OCI-LY7 (cell line): ENCODE measurements around the gene RNF175. TPM values are rescaled to one million over a fixed set of nuclear protein-coding genes. Genes with fewer than 3 reads are reported as not detected.

Experiments
- BruUV-seq: library from RNA; stranded (reverse); fragments of 400-500 nt; replicated peaks from 2 replicates; lab custom pipeline; 2021; lab: Mats Ljungman, UMichigan
- CTCF ChIA-PET: fragments of 300-600 bp; sonication (Branson Sonifier 250); formaldehyde crosslinking; loops from one replicate; lab custom pipeline; 2022; ENCODE audit warnings: antibody characterized with exemption; ENCODE audit not compliant: unreplicated experiment; lab: Charles Lee
- POLR2A ChIA-PET: fragments of 300-600 bp; sonication (Branson Sonifier 250); formaldehyde crosslinking; loops from one replicate; lab custom pipeline; 2022; ENCODE audit warnings: antibody characterized with exemption; lab: Charles Lee
- DNase-seq: peaks from one replicate; pipeline ENCODE4 v3.0.0-alpha.2; 2015; ENCODE audit warnings: low spot score
- H2AFZ ChIP-seq: fragments of 200-600 bp; sonication (generic), shearing (Covaris generic); 2 replicates; pipeline ENCODE4 v1.6.1; 2014; ENCODE audit warnings: mild to moderate bottlenecking, antibody characterized with exemption, low read length, moderate library complexity
- H3K27ac ChIP-seq: fragments of 200-600 bp; sonication (generic); 2 replicates; pipeline ENCODE4 v1.5.1; 2014; ENCODE audit warnings: mixed run types, low read depth, mild to moderate bottlenecking, moderate library complexity, low read length, inconsistent platforms; ENCODE audit not compliant: poor library complexity, severe bottlenecking
- H3K36me3 ChIP-seq: fragments of 200-600 bp; sonication (generic); 2 replicates; pipeline ENCODE4 v1.6.1; 2014; ENCODE audit warnings: mild to moderate bottlenecking, antibody characterized with exemption, low read length, moderate library complexity, mixed read lengths; ENCODE audit not compliant: insufficient read depth
- H3K4me1 ChIP-seq: fragments of 200-600 bp; sonication (generic); 2 replicates; pipeline ENCODE4 v1.5.1; 2014; ENCODE audit warnings: mild to moderate bottlenecking, low read length; ENCODE audit not compliant: insufficient read depth, poor library complexity, severe bottlenecking
- H3K4me2 ChIP-seq: fragments of 200-600 bp; sonication (generic); 2 replicates; pipeline ENCODE4 v1.6.1; 2014; ENCODE audit warnings: mild to moderate bottlenecking, low read length
- H3K4me3 ChIP-seq: fragments of 200-600 bp; sonication (generic); 2 replicates; pipeline ENCODE4 v1.5.1; 2014; ENCODE audit warnings: mild to moderate bottlenecking, low read depth, low read length; ENCODE audit not compliant: poor library complexity, severe bottlenecking
- H3K79me2 ChIP-seq: fragments of 200-600 bp; sonication (generic); 2 replicates; pipeline ENCODE4 v1.6.1; 2016; ENCODE audit warnings: low read depth, mild to moderate bottlenecking, low read length, moderate library complexity, mixed read lengths; ENCODE audit not compliant: insufficient read depth
- H3K9me2 ChIP-seq: fragments of 200-600 bp; sonication (generic); 2 replicates; pipeline ENCODE4 v1.6.1; 2016; ENCODE audit warnings: mild to moderate bottlenecking, low read length, mixed read lengths; ENCODE audit not compliant: insufficient read depth
- H3K9me3 ChIP-seq: fragments of 200-600 bp; sonication (generic); 2 replicates; pipeline ENCODE4 v1.6.1; 2014; ENCODE audit warnings: mild to moderate bottlenecking, mixed run types, low read length, mixed read lengths
- H4K20me1 ChIP-seq: fragments of 200-600 bp; sonication (generic); 2 replicates; pipeline ENCODE4 v1.6.1; 2014; ENCODE audit warnings: mild to moderate bottlenecking, antibody characterized with exemption, low read length, moderate library complexity, mixed read lengths; ENCODE audit not compliant: insufficient read depth
- CTCF ChIP-seq: fragments of 200-600 bp; sonication (generic); conservative IDR thresholded peaks from 2 replicates; pipeline ENCODE4 v1.5.1; 2014; ENCODE audit warnings: mild to moderate bottlenecking, antibody characterized with exemption, low read length, moderate library complexity, mixed read lengths
- EZH2phosphoT487 ChIP-seq: fragments of 200-600 bp; sonication (generic); IDR thresholded peaks from 2 replicates; pipeline ENCODE4 v1.6.1; 2018; ENCODE audit warnings: low read depth, borderline replicate concordance, mild to moderate bottlenecking, mixed run types, antibody characterized with exemption, low read length, moderate library complexity, mixed read lengths
- intact Hi-C: fragments of 100-400 bp; cut with micrococcal nuclease; formaldehyde crosslinking; loops from one replicate; pipeline ENCODE4 v1.10.0; 2022; ENCODE audit not compliant: unreplicated experiment
- total RNA-seq, 2 experiments: library from RNA; depleted of rRNA in 1 of 2; stranded (reverse); fragments of >200 nt in 1 of 2; shearing (Covaris generic) in 1 of 2; gene quantifications; 2 replicates each; pipeline ENCODE4 v1.2.3, GENCODE V29; 2014 to 2022

The RNF175 gene
- total RNA-seq, 2 experiments from 2014 or later = 0.25 TPM; not detected in 1

GRCh38 chr4:153729895-153730294, 29.9 kb downstream of the RNF175 start:
- ChIA-PET CTCF (no interaction called here), POLR2A (interaction anchor here (0.6 to 1.7 kb wide), 5 partner anchors 8 to 1506 kb away, joined by 3 to 6 read pairs (median 3); no protein-coding TSS in a partner anchor)
- Histone ChIP-seq H3K4me2 (no peak overlapping the region), H3K4me3 (no peak overlapping the region), H3K9me3 (no peaks in the 10 kb centered on the region), H3K9me2 (no peaks in the 10 kb centered on the region), H3K27ac (no peak overlapping the region), H2AFZ (no peak overlapping the region), H3K36me3 (no peaks in the 10 kb centered on the region), H3K79me2 (no peaks in the 10 kb centered on the region), H3K4me1 (peaks cover 42% of the 10 kb centered on the region), H4K20me1 (no peaks in the 10 kb centered on the region)
- BruUV-seq = no TSS peak
- DNase-seq = no peak
- intact Hi-C loops = no loop called here
- no peak for TF ChIP-seq EZH2phosphoT487
- TF ChIP-seq CTCF = no peak

- TF ChIP-seq EZH2phosphoT487 = no peak
- TF ChIP-seq CTCF = no peak
- peak overlapping the region; percentile 76; the same call in 1 of the 2 replicates for H2AFZ ChIP-seq
- H3K4me3 ChIP-seq = no peak overlapping the region
- H3K79me2 ChIP-seq = no peaks in the 10 kb centered on the region
- H3K4me2 ChIP-seq = peak overlapping the region; percentile 25; the same call in 1 of the 2 replicates
- no peaks in the 10 kb centered on the region for H3K36me3 ChIP-seq
- ChIA-PET CTCF (interaction anchor here (0.6 kb wide), 1 partner anchor 34 kb away, joined by 3 read pairs; no protein-coding TSS in a partner anchor), POLR2A (interaction anchor here (0.5 to 1.3 kb wide), 4 partner anchors 14 to 708 kb away, joined by 3 read pairs; no protein-coding TSS in a partner anchor)
- peak; percentile 32 for DNase-seq
- no peaks in the 10 kb centered on the region for H4K20me1 ChIP-seq
- intact Hi-C loops = no loop called here
- peaks cover 42% of the 10 kb centered on the region for H3K4me1 ChIP-seq
- no TSS peak for BruUV-seq
- no peaks in the 10 kb centered on the region for H3K9me3 ChIP-seq
- no peaks in the 10 kb centered on the region for H3K9me2 ChIP-seq
- H3K27ac ChIP-seq = no peak overlapping the region
These were observed 31.2 kb downstream of the RNF175 start for GRCh38 chr4:153728660-153729059.

DNA sequence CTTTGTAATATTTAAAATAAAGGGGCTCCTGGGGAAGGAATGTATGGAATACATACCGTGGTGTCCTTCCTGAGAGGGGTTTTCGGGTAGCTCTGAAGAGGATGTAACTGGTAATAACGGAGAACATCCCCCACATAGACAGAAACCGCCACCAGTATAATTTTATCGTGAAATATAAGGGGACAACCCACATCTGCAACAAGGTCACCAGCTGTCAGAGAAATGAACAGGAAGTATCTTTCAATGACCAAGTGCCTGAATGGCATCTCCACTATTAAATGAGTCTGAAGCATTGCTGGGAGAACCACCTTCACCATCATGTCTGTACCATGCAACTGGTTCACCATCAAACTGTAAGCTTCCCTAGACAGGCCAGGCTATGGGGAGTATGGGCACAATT, 31.7 kb downstream of the RNF175 start:
- no peaks in the 10 kb centered on the region for H3K36me3 ChIP-seq
- ChIA-PET CTCF (no interaction called here), POLR2A (interaction anchor here (0.5 to 1.3 kb wide), 4 partner anchors 15 to 709 kb away, joined by 3 read pairs; no protein-coding TSS in a partner anchor)
- DNase-seq = peak; percentile 17
- no peaks in the 10 kb centered on the region for H3K9me2 ChIP-seq
- no peak overlapping the region for H3K4me3 ChIP-seq
- no peaks in the 10 kb centered on the region for H3K79me2 ChIP-seq
- no peaks in the 10 kb centered on the region for H4K20me1 ChIP-seq
- peaks cover 42% of the 10 kb centered on the region for H3K4me1 ChIP-seq
- peak overlapping the region; percentile 76; the same call in 1 of the 2 replicates for H2AFZ ChIP-seq
- no peak overlapping the region for H3K27ac ChIP-seq
- peak overlapping the region; percentile 25 for H3K4me2 ChIP-seq
- no TSS peak for BruUV-seq
- H3K9me3 ChIP-seq = no peaks in the 10 kb centered on the region
- intact Hi-C loops = no loop called here
- no peak for TF ChIP-seq EZH2phosphoT487
- no peak for TF ChIP-seq CTCF
